GM18909 (cell line): Measurements from ENCODE around the gene CCNY.

Source experiments
- ATAC-seq: cut with Tn5 transposase; IDR thresholded peaks from one replicate; pipeline ENCODE4 v1.9.1; 2021; ENCODE audit warnings: mild to moderate bottlenecking; ENCODE audit not compliant: unreplicated experiment, poor library complexity

CCNY gene

GRCh38 chr10:35605191-35605590, 268.9 kb downstream of the CCNY start, which contains the start of gene GJD4:
GJD4 (plus strand) TSS chr10:35605341; CDS start chr10:35605568, 227 bp downstream.
- no peak for ATAC-seq

GRCh38 chr10:35606430-35606829, 270.1 kb downstream of the CCNY start:
- ATAC-seq = no peak

- ATAC-seq = no peak
Observed at GRCh38 chr10:35607475-35608327, 271.4 kb downstream of the CCNY start.

- ATAC-seq = no peak
Observed at GRCh38 chr10:35608328-35608672, 272.0 kb downstream of the CCNY start.

GRCh38 chr10:35611750-35612149, 275.4 kb downstream of the CCNY start:
- no peak for ATAC-seq

GRCh38 chr10:35612385-35613106, 276.2 kb downstream of the CCNY start:
- no peak for ATAC-seq

GRCh38 chr10:35613107-35613440, 276.8 kb downstream of the CCNY start:
- ATAC-seq = no peak

- ATAC-seq = no peak
Observed at GRCh38 chr10:35613597-35614226, 277.4 kb downstream of the CCNY start.

- no peak for ATAC-seq
Observed at GRCh38 chr10:35614312-35614711, 278.0 kb downstream of the CCNY start.
